ENCODE results near the gene TM4SF4. TPM values are rescaled to one million over a fixed set of nuclear protein-coding genes. Genes with fewer than 3 reads are reported as not detected.

Gene TM4SF4
- total and polyA plus RNA-seq, 2 of the 8 experiments (the other 6 are each of a cell fraction or from before 2014, with no cell fraction given), result not detected

GRCh38 chr3:149490260-149490971 is 15.9 kb downstream of the TM4SF4 start (continued):
- TF ChIP-seq, protein P1, sequence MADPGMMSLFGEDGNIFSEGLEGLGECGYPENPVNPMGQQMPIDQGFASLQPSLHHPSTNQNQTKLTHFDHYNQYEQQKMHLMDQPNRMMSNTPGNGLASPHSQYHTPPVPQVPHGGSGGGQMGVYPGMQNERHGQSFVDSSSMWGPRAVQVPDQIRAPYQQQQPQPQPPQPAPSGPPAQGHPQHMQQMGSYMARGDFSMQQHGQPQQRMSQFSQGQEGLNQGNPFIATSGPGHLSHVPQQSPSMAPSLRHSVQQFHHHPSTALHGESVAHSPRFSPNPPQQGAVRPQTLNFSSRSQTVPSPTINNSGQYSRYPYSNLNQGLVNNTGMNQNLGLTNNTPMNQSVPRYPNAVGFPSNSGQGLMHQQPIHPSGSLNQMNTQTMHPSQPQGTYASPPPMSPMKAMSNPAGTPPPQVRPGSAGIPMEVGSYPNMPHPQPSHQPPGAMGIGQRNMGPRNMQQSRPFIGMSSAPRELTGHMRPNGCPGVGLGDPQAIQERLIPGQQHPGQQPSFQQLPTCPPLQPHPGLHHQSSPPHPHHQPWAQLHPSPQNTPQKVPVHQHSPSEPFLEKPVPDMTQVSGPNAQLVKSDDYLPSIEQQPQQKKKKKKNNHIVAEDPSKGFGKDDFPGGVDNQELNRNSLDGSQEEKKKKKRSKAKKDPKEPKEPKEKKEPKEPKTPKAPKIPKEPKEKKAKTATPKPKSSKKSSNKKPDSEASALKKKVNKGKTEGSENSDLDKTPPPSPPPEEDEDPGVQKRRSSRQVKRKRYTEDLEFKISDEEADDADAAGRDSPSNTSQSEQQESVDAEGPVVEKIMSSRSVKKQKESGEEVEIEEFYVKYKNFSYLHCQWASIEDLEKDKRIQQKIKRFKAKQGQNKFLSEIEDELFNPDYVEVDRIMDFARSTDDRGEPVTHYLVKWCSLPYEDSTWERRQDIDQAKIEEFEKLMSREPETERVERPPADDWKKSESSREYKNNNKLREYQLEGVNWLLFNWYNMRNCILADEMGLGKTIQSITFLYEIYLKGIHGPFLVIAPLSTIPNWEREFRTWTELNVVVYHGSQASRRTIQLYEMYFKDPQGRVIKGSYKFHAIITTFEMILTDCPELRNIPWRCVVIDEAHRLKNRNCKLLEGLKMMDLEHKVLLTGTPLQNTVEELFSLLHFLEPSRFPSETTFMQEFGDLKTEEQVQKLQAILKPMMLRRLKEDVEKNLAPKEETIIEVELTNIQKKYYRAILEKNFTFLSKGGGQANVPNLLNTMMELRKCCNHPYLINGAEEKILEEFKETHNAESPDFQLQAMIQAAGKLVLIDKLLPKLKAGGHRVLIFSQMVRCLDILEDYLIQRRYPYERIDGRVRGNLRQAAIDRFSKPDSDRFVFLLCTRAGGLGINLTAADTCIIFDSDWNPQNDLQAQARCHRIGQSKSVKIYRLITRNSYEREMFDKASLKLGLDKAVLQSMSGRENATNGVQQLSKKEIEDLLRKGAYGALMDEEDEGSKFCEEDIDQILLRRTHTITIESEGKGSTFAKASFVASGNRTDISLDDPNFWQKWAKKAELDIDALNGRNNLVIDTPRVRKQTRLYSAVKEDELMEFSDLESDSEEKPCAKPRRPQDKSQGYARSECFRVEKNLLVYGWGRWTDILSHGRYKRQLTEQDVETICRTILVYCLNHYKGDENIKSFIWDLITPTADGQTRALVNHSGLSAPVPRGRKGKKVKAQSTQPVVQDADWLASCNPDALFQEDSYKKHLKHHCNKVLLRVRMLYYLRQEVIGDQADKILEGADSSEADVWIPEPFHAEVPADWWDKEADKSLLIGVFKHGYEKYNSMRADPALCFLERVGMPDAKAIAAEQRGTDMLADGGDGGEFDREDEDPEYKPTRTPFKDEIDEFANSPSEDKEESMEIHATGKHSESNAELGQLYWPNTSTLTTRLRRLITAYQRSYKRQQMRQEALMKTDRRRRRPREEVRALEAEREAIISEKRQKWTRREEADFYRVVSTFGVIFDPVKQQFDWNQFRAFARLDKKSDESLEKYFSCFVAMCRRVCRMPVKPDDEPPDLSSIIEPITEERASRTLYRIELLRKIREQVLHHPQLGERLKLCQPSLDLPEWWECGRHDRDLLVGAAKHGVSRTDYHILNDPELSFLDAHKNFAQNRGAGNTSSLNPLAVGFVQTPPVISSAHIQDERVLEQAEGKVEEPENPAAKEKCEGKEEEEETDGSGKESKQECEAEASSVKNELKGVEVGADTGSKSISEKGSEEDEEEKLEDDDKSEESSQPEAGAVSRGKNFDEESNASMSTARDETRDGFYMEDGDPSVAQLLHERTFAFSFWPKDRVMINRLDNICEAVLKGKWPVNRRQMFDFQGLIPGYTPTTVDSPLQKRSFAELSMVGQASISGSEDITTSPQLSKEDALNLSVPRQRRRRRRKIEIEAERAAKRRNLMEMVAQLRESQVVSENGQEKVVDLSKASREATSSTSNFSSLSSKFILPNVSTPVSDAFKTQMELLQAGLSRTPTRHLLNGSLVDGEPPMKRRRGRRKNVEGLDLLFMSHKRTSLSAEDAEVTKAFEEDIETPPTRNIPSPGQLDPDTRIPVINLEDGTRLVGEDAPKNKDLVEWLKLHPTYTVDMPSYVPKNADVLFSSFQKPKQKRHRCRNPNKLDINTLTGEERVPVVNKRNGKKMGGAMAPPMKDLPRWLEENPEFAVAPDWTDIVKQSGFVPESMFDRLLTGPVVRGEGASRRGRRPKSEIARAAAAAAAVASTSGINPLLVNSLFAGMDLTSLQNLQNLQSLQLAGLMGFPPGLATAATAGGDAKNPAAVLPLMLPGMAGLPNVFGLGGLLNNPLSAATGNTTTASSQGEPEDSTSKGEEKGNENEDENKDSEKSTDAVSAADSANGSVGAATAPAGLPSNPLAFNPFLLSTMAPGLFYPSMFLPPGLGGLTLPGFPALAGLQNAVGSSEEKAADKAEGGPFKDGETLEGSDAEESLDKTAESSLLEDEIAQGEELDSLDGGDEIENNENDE (IDR thresholded peaks at IDR 0.05; ENCODE audit: insufficient replicate concordance, low read length), result no peak
- TF ChIP-seq E2F6 (IDR thresholded peaks at IDR 0.05) (no peak), KDM4A (IDR thresholded peaks at IDR 0.05; ENCODE audit: low read depth, low read length, severe bottlenecking) (no peak), SP2 (IDR thresholded peaks at IDR 0.05; ENCODE audit: low read length) (no peak), CBX5 (IDR thresholded peaks at IDR 0.05; ENCODE audit: low read depth, low read length) (no peak), POU5F1 (IDR thresholded peaks at IDR 0.05; ENCODE audit: low read depth, low read length) (no peak), TBP (IDR thresholded peaks at IDR 0.05; ENCODE audit: low read depth, low read length) (no peak), CEBPB (IDR thresholded peaks at IDR 0.05; ENCODE audit: low read depth, low read length) (no peak), CHD1 (IDR thresholded peaks at IDR 0.05; ENCODE audit: low read depth, low read length) (no peak)

All from H1 (cell line).